Measurements from ENCODE around the gene ZBTB12. TPM values are rescaled to one million over a fixed set of nuclear protein-coding genes. Genes with fewer than 3 reads are reported as not detected.
"Not testable (repeated sequence)": the region's sequence is repeated elsewhere in the genome, so short reads cannot be mapped to it uniquely, and the experiment has no call there.

ZBTB12 gene
- total and polyA plus RNA-seq, 7 experiments from 2014 or later = 0.09 to 4.5 (median 1.8) TPM; not detected in 1

GRCh38 chr6:31935823-31936222, 33.9 kb upstream of the ZBTB12 start:
- POLR2A ChIA-PET = no interaction called here
- Mint-ChIP-seq H3K27me3 (peaks cover 0 to 7% (median 0%) of the 10 kb centered on the region in 5 donors), H3K36me3 (no peaks in the 10 kb centered on the region), H3K9me3 (no peaks in the 10 kb centered on the region), H3K27ac (no peak overlapping the region), H3K4me3 (no peak overlapping the region), H3K4me1 (peaks cover 0 to 2% (median 0%) of the 10 kb centered on the region in 7 donors)
- no peak overlapping the region for H3K27ac ChIP-seq (ENCODE audit: low read depth, low read length)
- DNase-seq (no peak), ATAC-seq (no peak)
- no peaks in the 10 kb centered on the region for H3K27me3 ChIP-seq (ENCODE audit: control insufficient read depth in 2 of 2, insufficient read depth in 2 of 2, low read length in 2 of 2)
- intact Hi-C loops (cut with micrococcal nuclease) = no loop called here
- H3K4me1 ChIP-seq (ENCODE audit: control insufficient read depth in 2 of 2, insufficient read depth in 2 of 2, low read length in 2 of 2) = no peaks in the 10 kb centered on the region
- H3K4me3 ChIP-seq (ENCODE audit: low read length) = no peak overlapping the region
- no peaks in the 10 kb centered on the region for H3K9me3 ChIP-seq (ENCODE audit: control insufficient read depth in 2 of 3, low read length in 3 of 3)
- CTCF ChIA-PET = interaction anchor here (1.0 kb wide), 1 partner anchor 17 kb away, joined by 3 read pairs; no protein-coding TSS in a partner anchor
- no peaks in the 10 kb centered on the region for H3K36me3 ChIP-seq (ENCODE audit: control insufficient read depth in 2 of 3, insufficient read depth in 3 of 3, low read length in 3 of 3)

DNA sequence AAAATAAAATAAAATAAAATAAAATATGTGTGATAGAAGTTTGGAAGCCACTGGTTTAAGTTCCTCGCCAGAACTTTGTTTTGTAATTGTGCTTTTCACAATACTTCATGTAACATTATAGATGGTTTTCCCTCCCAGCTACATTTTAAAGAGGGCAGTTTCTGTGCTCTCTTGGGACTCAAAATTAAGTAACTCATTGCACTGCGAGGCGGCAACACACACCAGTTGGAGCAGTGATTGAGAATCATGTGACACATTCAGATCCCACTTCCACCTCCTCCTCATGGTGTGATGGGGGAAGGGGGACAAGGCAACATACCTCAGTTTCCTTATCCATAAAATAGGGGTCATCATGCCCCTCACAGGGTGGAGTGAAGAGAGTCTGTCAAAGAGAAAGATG, 33.1 kb upstream of the ZBTB12 start:
- Histone ChIP-seq H3K4me3 (ENCODE audit: low read length) (no peak overlapping the region), H3K4me1 (ENCODE audit: control insufficient read depth in 2 of 2, insufficient read depth in 2 of 2, low read length in 2 of 2) (no peaks in the 10 kb centered on the region), H3K27ac (ENCODE audit: low read depth, low read length) (no peak overlapping the region), H3K9me3 (ENCODE audit: control insufficient read depth in 2 of 3, low read length in 3 of 3) (no peaks in the 10 kb centered on the region), H3K27me3 (ENCODE audit: control insufficient read depth in 2 of 2, insufficient read depth in 2 of 2, low read length in 2 of 2) (no peaks in the 10 kb centered on the region), H3K36me3 (ENCODE audit: control insufficient read depth in 2 of 3, insufficient read depth in 3 of 3, low read length in 3 of 3) (no peaks in the 10 kb centered on the region)
- ChIA-PET CTCF (no interaction called here), POLR2A (interaction anchor here (1.0 kb wide), 1 partner anchor 33 kb away, joined by 3 read pairs; the partner anchor contains the start of gene ZBTB12)
- H3K27me3 Mint-ChIP-seq = peaks cover 0 to 5% (median 0%) of the 10 kb centered on the region in 5 donors
- H3K9me3 Mint-ChIP-seq = no peaks in the 10 kb centered on the region
- DNase-seq (no peak), ATAC-seq (no peak)
- H3K4me3 Mint-ChIP-seq = no peak overlapping the region
- intact Hi-C loops (cut with micrococcal nuclease) = no loop called here
- H3K36me3 Mint-ChIP-seq = no peaks in the 10 kb centered on the region
- peaks cover 0 to 2% (median 0%) of the 10 kb centered on the region in 7 donors for H3K4me1 Mint-ChIP-seq
- no peak overlapping the region for H3K27ac Mint-ChIP-seq

DNA sequence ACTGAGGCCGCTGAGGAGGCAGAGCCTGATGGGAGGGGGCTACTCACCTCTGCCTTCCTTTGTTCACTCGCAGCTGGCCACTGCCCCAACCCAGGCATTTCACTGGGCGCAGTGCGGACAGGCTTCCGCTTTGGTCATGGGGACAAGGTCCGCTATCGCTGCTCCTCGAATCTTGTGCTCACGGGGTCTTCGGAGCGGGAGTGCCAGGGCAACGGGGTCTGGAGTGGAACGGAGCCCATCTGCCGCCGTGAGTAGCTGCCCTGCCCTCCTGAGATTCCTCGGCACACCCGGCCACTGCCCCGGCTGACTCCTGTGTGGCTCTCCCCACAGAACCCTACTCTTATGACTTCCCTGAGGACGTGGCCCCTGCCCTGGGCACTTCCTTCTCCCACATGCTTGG, 31.7 kb upstream of the ZBTB12 start:
- CTCF ChIA-PET = no interaction called here
- no peak overlapping the region for H3K4me3 Mint-ChIP-seq
- no peaks in the 10 kb centered on the region for H3K9me3 ChIP-seq (ENCODE audit: control insufficient read depth in 2 of 3, low read length in 3 of 3)
- H3K4me3 ChIP-seq (ENCODE audit: low read length) = no peak overlapping the region
- no peaks in the 10 kb centered on the region for H3K4me1 ChIP-seq (ENCODE audit: control insufficient read depth in 2 of 2, insufficient read depth in 2 of 2, low read length in 2 of 2)
- POLR2A ChIA-PET = no interaction called here
- no peak overlapping the region for H3K27ac ChIP-seq (ENCODE audit: low read depth, low read length)
- intact Hi-C loops (cut with micrococcal nuclease) = no loop called here
- H3K27me3 Mint-ChIP-seq = peaks cover 0 to 5% (median 0%) of the 10 kb centered on the region in 5 donors
- peaks cover 0 to 2% (median 0%) of the 10 kb centered on the region in 7 donors for H3K4me1 Mint-ChIP-seq
- DNase-seq = no peak
- H3K27ac Mint-ChIP-seq = no peak overlapping the region
- H3K36me3 Mint-ChIP-seq = no peaks in the 10 kb centered on the region
- no peaks in the 10 kb centered on the region for H3K27me3 ChIP-seq (ENCODE audit: control insufficient read depth in 2 of 2, insufficient read depth in 2 of 2, low read length in 2 of 2)
- ATAC-seq = no peak
- no peaks in the 10 kb centered on the region for H3K36me3 ChIP-seq (ENCODE audit: control insufficient read depth in 2 of 3, insufficient read depth in 3 of 3, low read length in 3 of 3)
- H3K9me3 Mint-ChIP-seq = no peaks in the 10 kb centered on the region

- H3K4me3 Mint-ChIP-seq; intact Hi-C loops (cut with micrococcal nuclease); H3K27me3 Mint-ChIP-seq; H3K36me3 ChIP-seq (ENCODE audit: control insufficient read depth in 2 of 3, insufficient read depth in 3 of 3, low read length in 3 of 3); DNase-seq; H3K4me1 Mint-ChIP-seq; H3K9me3 Mint-ChIP-seq; H3K4me1 ChIP-seq (ENCODE audit: control insufficient read depth in 2 of 2, insufficient read depth in 2 of 2, low read length in 2 of 2); H3K9me3 ChIP-seq (ENCODE audit: control insufficient read depth in 2 of 3, low read length in 3 of 3); H3K4me3 ChIP-seq (ENCODE audit: low read length); CTCF ChIA-PET; H3K36me3 Mint-ChIP-seq; POLR2A ChIA-PET; H3K27me3 ChIP-seq (ENCODE audit: control insufficient read depth in 2 of 2, insufficient read depth in 2 of 2, low read length in 2 of 2); H3K27ac Mint-ChIP-seq; H3K27ac ChIP-seq (ENCODE audit: low read depth, low read length); ATAC-seq: not testable (repeated sequence)
Observed at GRCh38 chr6:31932137-31932536, 30.3 kb upstream of the ZBTB12 start.

DNA sequence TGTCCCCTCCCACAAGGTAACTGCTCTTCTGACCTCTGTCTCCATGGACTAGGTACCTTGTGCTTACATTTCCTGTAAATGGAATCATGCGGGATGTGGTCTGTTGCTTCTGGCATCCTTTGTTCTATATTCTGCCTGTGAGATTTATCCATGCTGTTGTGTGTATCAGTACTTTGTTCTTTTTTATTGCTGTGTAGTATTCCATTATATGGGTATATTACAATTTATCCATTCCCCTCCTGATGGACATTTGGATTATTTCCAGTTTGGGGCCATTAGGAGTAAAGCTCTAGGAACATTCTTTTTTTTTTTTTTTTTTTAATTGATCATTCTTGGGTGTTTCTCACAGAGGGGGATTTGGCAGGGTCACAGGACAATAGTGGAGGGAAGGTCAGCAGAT, 29.1 kb upstream of the ZBTB12 start:
- H3K9me3 ChIP-seq (ENCODE audit: control insufficient read depth in 2 of 3, low read length in 3 of 3) = no peaks in the 10 kb centered on the region
- H3K4me1 ChIP-seq (ENCODE audit: control insufficient read depth in 2 of 2, insufficient read depth in 2 of 2, low read length in 2 of 2) = no peaks in the 10 kb centered on the region
- Mint-ChIP-seq H3K27me3 (peaks cover 0 to 5% (median 0%) of the 10 kb centered on the region in 5 donors), H3K36me3 (no peaks in the 10 kb centered on the region), H3K4me1 (peaks cover 0 to 2% (median 0%) of the 10 kb centered on the region in 7 donors), H3K4me3 (no peak overlapping the region), H3K27ac (no peak overlapping the region), H3K9me3 (no peaks in the 10 kb centered on the region)
- ChIA-PET CTCF (no interaction called here), POLR2A (interaction anchor here (1.2 kb wide), 1 partner anchor 67 kb away, joined by 3 read pairs; no protein-coding TSS in a partner anchor)
- intact Hi-C loops (cut with micrococcal nuclease) = no loop called here
- ATAC-seq (no peak), DNase-seq (no peak)
- H3K4me3 ChIP-seq (ENCODE audit: low read length) = no peak overlapping the region
- no peaks in the 10 kb centered on the region for H3K36me3 ChIP-seq (ENCODE audit: control insufficient read depth in 2 of 3, insufficient read depth in 3 of 3, low read length in 3 of 3)
- no peaks in the 10 kb centered on the region for H3K27me3 ChIP-seq (ENCODE audit: control insufficient read depth in 2 of 2, insufficient read depth in 2 of 2, low read length in 2 of 2)
- H3K27ac ChIP-seq (ENCODE audit: low read depth, low read length) = no peak overlapping the region

- Histone ChIP-seq H3K9me3 (ENCODE audit: control insufficient read depth in 2 of 3, low read length in 3 of 3) (no peaks in the 10 kb centered on the region), H3K27ac (ENCODE audit: low read depth, low read length) (no peak overlapping the region), H3K27me3 (ENCODE audit: control insufficient read depth in 2 of 2, insufficient read depth in 2 of 2, low read length in 2 of 2) (no peaks in the 10 kb centered on the region), H3K4me3 (ENCODE audit: low read length) (no peak overlapping the region), H3K36me3 (ENCODE audit: control insufficient read depth in 2 of 3, insufficient read depth in 3 of 3, low read length in 3 of 3) (no peaks in the 10 kb centered on the region), H3K4me1 (ENCODE audit: control insufficient read depth in 2 of 2, insufficient read depth in 2 of 2, low read length in 2 of 2) (no peaks in the 10 kb centered on the region)
- H3K4me3 Mint-ChIP-seq = no peak overlapping the region
- POLR2A ChIA-PET = no interaction called here
- H3K9me3 Mint-ChIP-seq = no peaks in the 10 kb centered on the region
- H3K27ac Mint-ChIP-seq = no peak overlapping the region
- no peak for DNase-seq
- H3K27me3 Mint-ChIP-seq = peaks cover 0 to 5% (median 0%) of the 10 kb centered on the region in 5 donors
- H3K36me3 Mint-ChIP-seq = no peaks in the 10 kb centered on the region
- peaks cover 0 to 3% (median 0%) of the 10 kb centered on the region in 7 donors for H3K4me1 Mint-ChIP-seq
- no peak for ATAC-seq
- CTCF ChIA-PET = no interaction called here
- intact Hi-C loops (cut with micrococcal nuclease) = no loop called here
Observed at GRCh38 chr6:31928672-31928939, 26.7 kb upstream of the ZBTB12 start.

- Histone ChIP-seq H3K9me3 (ENCODE audit: control insufficient read depth in 2 of 3, low read length in 3 of 3) (no peaks in the 10 kb centered on the region), H3K4me3 (ENCODE audit: low read length) (no peak overlapping the region), H3K36me3 (ENCODE audit: control insufficient read depth in 2 of 3, insufficient read depth in 3 of 3, low read length in 3 of 3) (no peaks in the 10 kb centered on the region), H3K4me1 (ENCODE audit: control insufficient read depth in 2 of 2, insufficient read depth in 2 of 2, low read length in 2 of 2) (no peaks in the 10 kb centered on the region), H3K27ac (ENCODE audit: low read depth, low read length) (no peak overlapping the region), H3K27me3 (ENCODE audit: control insufficient read depth in 2 of 2, insufficient read depth in 2 of 2, low read length in 2 of 2) (no peaks in the 10 kb centered on the region)
- ChIA-PET POLR2A (no interaction called here), CTCF (no interaction called here)
- H3K4me1 Mint-ChIP-seq = peaks cover 0 to 3% (median 0%) of the 10 kb centered on the region in 7 donors
- no peak overlapping the region for H3K4me3 Mint-ChIP-seq
- H3K27me3 Mint-ChIP-seq = peaks cover 0 to 5% (median 0%) of the 10 kb centered on the region in 5 donors
- H3K9me3 Mint-ChIP-seq = no peaks in the 10 kb centered on the region
- ATAC-seq = no peak
- no peaks in the 10 kb centered on the region for H3K36me3 Mint-ChIP-seq
- intact Hi-C loops (cut with micrococcal nuclease) = no loop called here
- no peak overlapping the region for H3K27ac Mint-ChIP-seq
- no peak for DNase-seq
Observed at GRCh38 chr6:31927863-31928671, 26.2 kb upstream of the ZBTB12 start.

Data from naive thymus-derived CD4-positive, alpha-beta T cell (primary cell).